GM12872 (cell line): Measurements from ENCODE around the gene ZNF20.

ENCODE experiments used
- CTCF ChIP-seq: IDR thresholded peaks from 3 replicates; pipeline ENCODE4 v1.5.1; 2011; ENCODE audit warnings: low read depth, mild to moderate bottlenecking, low read length, moderate library complexity; ENCODE audit not compliant: insufficient read depth

The ZNF20 gene

GRCh38 chr19:12137221-12137940 is 2.8 kb downstream of the ZNF20 start:
- TF ChIP-seq CTCF = peak; percentile 53; the same call in 2 of the 3 replicates

- TF ChIP-seq CTCF = no peak
Observed at GRCh38 chr19:12133069-12133468, 7.1 kb downstream of the ZNF20 start.

- TF ChIP-seq CTCF = peak; percentile 47; the same call in 2 of the 3 replicates
Observed at GRCh38 chr19:12126707-12127106, 13.4 kb downstream of the ZNF20 start.

- TF ChIP-seq CTCF = no peak
Observed at GRCh38 chr19:12117201-12117970, 22.8 kb downstream of the ZNF20 start.

- no peak for TF ChIP-seq CTCF
Observed at GRCh38 chr19:12113121-12113520, 27.0 kb downstream of the ZNF20 start.

- no peak for TF ChIP-seq CTCF
Observed at GRCh38 chr19:12112701-12113100, 27.4 kb downstream of the ZNF20 start.

GRCh38 chr19:12111943-12112637 is 28.1 kb downstream of the ZNF20 start:
- TF ChIP-seq CTCF = no peak
